Measurements from ENCODE around the gene FAM114A2.
A peak's percentile ranks its signal among the peaks of the same experiment; 100 is the strongest.
"Not testable (repeated sequence)": the region's sequence is repeated elsewhere in the genome, so short reads cannot be mapped to it uniquely, and the experiment has no call there.

FAM114A2 gene

DNA sequence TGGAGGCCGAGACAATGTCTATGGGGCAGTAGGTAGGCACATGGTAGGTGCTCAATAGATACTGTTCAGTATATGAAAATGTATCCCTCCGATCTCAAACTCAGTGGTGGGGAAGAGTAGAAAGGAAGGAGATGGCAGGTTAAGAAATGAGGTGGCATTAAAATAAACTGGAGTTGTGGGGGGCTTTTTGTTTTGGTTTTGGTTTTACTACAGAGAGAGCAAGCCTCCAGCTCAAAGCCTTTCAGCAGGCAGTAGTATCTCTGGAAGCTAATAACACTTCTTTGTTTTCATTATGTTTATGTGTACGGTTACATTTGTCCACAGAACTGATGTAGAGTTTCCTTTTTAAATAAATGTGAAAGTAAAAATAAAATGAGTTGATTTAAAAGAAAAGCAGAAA, 8.6 kb upstream of the FAM114A2 start:
- no peak for DNase-seq

DNA sequence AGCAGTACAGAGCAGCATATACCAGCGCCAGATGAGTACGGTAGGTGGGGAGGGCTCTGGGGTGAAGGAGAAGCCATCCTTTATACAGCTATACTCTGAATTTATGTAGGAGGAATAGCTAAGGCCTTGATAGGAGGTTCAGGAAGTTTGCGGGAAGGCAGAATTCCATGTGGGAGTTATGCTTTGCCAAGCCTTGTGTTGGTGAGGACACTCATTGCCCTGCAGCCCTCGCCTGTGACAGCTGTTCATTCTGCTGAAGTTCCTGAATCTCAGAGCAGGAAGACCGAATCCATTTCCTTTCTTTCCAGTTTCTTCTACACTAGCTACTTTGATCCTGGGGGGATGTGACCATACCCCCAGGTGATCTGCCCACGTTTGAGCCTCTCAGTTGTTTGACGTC, 7.8 kb upstream of the FAM114A2 start:
- DNase-seq, result no peak

DNA sequence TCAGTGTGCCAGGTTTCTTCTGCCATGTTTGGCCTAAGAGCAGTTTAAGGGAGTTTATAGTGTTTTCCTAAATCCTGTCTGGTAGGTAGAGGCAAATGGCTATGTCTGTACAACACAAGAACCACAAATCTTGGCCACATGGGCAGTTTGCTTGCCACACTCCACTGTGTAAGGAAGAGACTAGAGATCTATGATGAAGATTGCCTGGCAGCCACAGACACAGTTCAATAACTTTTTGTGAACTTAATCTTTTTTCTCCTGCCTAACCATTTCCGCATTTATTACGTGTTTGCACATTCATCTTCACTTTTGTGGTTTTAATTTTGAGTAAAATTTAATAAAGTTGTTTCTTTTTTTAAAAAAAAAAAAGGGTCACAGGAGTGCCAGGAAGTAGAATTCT, 5.9 kb upstream of the FAM114A2 start:
- DNase-seq, result no peak

DNA sequence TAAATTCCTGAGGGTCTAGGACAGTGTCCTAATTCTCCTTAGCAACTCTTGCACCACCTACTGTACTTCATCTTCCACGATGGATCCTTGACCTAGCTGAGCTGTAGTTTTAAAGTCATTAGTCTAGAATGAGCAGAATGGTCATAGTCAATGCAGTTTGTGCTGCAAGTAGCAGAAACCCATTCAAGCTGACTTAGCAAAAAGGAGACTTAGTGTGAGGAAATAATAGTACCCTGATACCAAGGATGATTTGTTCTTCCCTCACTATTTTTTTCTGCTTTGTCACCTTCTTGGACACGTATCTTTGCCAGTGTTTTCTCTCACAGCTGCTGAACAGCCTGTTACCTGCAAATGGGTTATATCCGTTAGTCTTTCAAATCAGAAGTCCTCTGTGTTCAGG, 5.4 kb upstream of the FAM114A2 start:
- DNase-seq, result no peak

DNA sequence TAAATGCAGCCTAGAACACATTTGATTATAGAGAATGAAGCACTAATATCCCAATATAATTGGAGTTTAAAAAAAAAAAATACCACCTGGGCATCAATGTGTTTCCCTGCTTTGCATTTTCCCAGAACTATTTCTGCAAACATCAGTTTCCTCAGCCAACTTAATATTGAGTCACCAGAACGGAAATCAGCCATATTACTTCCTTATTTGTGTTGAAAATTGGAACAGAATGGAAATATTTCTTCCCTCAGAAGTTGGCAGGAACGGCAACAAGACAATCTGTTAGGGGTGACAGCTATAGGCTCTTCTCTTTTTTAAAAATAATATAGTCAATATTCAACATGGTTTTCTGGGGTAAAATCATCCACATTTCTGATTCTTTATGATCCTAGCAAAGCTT, 4.1 kb upstream of the FAM114A2 start:
- DNase-seq, result no peak

DNA sequence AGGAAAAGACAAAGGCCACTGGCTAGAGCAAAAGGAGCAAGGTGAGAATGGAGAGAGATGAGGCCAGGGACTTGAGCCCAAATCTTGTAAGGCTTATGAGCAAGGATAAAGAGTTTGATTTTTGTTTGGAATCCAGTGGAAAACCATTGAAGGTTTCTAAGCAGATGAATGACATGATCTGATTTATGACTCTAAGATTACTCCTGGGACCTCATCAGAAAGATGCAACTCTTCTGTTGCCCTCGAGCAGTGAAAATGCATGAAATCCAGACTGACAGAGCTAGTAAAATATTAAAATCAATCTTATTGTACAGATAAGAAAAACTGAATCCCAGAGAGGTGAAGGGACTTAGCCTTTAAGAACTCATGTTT, 734 bp upstream of the FAM114A2 start:
- DNase-seq, result no peak

DNA sequence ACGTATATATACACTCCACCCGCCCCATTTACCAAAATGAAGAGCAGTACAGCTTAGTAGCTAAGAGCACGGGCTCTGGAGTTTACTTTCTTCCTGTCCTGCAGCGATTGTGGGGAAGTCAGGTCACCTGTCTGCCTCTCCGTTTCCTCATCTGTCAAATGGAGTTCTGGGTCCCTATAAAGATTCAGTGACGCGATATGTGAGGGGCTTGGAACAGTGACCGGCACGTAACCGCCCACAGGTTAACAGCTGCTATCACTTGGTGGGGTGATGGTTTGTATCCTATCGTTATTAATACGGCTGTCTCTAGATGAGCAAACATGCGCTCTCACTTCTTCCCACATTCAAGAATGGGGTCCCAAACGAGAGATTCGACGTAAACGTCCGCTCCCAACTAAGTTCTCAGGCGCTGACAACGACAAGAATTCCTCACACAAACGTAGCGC, 426 bp downstream of the FAM114A2 start:
- peak; percentile 25 for DNase-seq

DNA sequence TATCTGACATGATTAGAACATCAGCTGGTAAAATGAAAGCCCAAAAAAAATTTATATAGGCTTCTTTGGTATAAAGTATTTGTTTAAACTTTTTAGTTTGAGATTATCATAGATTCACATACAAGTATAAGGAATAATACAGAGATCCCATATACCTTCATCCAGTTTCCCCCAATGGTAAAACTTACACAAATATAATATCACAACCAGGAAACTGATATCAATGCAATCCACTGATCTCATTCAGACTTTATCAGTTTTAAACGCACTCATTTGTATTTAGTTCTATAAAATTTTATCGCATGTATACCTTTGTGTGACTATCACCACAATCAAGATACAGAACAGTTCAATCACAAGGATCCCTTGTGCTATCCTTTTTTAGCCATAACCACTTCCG, 3.8 kb downstream of the FAM114A2 start:
- no peak for DNase-seq

DNA sequence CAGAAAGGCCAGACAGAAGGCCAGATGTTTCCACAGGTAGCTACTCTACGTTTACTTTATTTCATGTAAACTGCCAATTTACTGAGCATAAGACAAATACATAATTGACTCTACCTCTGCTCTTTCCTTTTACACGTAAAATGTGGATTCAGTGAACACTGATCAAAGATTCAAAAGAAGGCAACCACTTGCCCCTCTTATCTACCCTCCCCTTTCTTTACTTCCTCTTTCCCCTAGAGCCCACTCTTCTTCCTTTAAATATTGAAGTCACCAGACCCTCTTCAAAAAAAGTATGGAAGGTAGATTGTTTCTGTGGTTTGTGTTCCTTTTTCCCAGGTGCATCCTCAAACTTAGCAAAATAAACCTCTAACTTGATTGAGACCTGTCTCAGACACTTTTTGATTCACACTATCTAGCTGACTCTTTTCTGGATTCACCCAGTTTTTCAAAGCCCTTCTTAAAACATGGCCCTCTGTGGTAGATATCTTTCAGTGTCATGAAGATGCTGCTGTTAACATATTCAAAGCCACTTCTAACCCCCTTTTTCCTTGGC, 6.7 kb downstream of the FAM114A2 start:
- no peak for DNase-seq

DNA sequence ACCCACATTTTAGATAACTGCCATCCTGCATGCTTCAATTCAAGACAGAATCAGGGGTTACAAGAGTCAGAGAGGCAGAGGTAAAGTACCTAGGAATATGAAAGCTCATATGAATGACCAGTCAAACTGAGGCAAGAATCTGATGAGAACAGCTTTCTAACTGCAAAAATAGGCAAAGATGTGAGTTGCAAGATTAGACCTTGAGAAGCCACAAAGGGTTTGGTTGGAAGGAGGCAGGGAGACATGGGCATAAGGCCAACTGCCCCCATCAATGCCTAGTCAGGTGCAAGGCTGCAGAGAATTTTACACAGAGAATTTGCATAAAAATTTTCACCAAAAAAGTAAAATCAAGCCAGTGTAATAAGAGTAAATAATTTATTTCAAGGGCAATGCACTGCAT, 12.8 kb downstream of the FAM114A2 start:
- DNase-seq, result no peak

DNA sequence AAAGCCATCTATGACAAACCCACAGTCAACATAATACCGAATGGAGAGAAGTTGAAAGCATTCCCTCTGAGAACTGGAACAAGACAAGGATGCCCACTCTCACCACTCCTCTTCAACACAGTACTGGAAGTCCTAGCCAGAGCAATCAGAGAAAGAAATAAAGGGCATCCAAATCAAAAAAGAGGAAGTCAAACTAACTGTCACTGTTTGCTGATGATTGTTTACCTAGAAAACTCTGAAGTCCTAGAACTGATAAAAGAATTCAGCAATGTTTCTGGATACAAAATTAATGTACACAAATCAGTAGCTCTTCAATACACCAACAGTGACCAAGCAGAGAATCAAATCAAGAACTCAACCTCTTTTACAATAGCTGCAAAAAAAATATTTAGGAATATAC, 19.8 kb downstream of the FAM114A2 start:
- not testable (repeated sequence) for DNase-seq

DNA sequence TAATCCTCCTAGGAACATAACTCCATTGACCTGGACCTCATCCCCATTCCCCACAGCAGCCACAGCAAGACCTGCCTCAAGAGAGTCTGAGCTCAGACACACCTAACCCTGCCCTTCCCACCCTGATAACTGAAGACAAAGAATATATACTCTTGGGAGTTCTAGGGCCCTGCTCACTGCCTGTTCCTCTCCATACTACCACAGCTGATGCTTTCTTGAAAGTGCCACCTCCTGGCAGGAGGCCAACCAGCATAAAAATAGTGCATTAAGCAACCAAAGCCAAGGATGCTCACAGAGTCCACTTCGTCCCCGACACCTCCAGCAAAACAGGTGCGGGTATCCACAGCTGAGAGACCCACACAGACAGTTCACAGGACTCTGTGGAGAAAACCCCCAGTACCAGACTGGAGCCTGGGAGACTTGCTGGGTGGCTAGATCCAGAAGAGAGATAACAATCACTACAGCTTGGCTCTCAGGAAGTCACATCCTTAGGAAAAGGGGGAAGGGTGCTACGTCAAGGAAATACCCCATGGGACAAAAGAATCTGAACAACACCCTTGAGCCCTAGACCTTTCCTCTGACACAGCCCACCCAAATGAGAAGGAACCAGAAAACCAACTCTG, 23.5 kb downstream of the FAM114A2 start:
- no peak for DNase-seq

DNA sequence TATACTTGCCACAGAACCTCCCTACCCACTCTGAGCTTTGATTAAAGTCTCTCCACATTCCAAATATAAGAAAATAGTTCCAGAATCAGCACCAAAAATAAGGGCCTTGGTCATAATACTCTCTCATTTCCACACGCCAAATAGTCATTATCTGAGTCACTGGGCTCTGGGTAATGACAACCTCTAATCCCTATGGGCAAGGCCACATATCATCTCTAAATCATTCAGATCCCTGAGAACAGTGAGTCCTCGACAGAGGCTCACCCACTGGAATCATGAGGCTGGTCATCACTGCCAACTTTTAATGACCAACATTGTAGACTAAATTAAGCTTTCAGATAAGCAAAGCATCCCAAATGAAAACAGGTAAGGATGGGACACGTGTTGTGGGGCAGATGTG, 28.1 kb downstream of the FAM114A2 start:
- DNase-seq, result no peak

DNA sequence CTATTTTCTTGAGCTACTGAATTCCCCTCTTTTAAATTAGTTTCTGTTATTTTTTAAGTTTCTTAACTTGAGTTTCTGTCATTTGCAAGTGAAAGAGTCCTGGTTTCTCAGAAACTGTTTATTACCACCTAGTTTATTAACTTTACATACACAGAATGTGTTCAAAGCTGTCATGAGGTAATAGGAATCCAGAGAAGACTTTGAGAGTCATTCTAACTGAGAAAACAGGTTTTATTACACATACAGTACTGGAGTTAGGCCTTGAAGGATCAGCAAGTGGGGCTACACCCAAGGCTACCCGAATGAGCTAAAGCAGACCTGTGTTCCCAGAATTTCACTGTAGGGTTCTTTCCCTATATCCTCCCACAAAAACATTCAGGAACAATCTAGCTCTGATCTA, 33.1 kb downstream of the FAM114A2 start:
- DNase-seq, result no peak

DNA sequence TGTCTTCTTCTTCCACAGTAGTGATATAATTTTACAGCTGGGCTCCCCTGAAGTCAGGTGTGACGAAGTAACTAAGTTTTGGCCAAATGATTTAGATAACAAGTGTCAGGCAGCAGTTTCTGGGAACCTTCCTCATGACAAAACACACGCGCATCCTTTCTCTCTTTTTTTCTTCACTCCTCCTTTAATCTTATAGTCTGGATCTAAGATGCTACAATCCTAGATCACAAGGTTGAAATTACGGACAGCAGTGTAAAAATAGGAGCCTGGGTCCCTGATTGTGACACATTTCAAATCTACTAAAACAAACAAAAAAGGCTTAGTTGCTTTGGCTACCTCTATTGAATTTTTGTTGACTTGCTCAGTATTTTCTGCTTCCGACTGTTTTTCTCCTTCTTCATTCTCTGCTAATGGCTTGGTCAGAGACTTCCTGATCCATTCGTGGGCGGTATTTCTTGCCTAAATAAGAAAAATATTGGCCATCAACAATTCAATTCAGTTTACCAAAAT, 36.1 kb downstream of the FAM114A2 start:
- DNase-seq, result no peak

DNA sequence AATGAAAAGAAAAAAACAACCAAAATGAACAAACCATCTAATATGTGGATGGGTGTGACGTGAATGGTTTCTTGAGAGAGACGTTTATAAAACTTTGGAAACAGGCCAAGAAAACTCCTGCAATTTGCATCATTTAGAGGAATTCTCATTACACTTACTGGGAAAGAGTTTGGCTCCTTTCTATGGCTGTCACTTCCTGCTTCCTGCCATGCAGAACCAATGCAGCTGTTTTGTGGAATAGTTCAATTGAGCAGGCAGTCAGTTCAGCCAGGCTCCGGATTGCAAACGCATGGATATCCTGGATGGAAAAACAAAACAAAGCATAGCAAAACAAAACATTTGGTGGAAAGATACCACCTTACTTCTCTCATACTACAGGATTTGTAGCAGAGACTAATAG, 36.6 kb downstream of the FAM114A2 start:
- DNase-seq, result no peak

DNA sequence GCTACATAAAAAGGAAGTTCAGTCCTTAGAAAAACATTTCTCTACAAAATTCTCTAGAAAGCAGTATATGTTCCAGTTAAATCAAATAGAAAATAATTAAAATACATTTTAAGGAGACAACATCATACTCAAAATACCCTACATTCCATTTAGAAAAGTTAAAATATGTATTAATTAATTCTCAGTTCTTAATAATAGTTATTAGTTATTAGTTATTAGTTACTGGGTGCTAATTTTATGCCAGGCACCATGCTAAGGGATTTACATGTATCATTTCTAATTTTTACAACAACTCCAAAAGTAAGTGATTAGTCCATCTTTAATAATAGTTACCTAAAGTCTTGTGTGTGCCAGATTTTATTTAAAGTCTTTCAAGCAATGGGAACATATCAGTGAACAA, 38.0 kb downstream of the FAM114A2 start:
- no peak for DNase-seq

DNA sequence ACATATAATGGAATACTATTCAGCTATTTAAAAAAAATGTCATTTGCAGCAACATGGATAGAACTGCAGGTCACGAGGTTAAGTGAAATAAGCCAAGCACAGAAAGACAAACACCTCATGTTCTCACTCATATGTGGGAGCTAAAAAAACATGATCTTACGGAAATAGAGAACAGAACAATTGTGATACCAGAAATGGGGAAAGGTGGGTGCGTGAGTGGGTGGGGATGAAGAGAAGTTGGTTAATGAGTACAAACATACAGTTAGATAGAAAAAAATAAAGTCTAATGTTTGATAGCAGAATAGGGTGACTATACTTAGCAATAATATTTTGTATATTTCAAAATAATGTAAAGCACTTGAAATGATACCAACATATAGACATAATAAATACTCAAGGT, 38.7 kb downstream of the FAM114A2 start:
- no peak for DNase-seq

DNA sequence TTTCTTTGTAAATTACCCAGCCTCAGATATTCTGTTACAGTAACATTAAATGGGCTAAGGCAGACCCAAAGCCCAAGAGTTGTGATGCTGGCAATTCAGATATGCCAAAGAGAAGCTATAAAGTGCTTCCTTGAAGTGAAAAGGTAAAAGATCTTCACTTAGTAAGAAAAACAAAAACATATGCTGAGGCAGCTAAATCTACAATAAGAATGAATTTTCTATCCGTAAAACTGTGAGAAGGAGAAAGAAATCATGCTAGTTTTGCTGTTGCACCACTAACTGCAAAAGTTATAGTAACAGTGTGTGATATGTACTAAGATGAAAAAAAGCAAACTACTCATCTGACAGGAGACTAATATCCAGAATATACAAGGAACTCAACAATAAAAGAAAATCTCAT, 39.9 kb downstream of the FAM114A2 start:
- no peak for DNase-seq

DNA sequence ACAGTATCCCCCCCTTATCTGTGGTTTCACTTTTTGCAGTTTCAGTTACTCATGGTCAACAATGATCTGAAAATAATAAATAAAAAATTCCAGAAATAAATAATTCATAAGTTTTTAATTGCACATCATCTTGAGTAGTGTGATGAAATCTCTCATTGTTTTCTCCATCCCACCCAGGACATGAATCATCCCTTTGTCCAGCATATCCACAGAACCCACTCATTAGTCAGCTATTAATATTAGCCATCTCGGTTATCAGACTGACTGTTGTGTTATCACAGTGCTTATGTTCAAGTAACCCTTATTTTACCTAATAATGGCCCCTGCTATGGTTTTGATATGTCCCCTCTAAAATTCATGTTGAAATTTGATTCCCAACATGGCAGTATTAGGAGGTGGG, 40.7 kb downstream of the FAM114A2 start:
- no peak for DNase-seq

DNA sequence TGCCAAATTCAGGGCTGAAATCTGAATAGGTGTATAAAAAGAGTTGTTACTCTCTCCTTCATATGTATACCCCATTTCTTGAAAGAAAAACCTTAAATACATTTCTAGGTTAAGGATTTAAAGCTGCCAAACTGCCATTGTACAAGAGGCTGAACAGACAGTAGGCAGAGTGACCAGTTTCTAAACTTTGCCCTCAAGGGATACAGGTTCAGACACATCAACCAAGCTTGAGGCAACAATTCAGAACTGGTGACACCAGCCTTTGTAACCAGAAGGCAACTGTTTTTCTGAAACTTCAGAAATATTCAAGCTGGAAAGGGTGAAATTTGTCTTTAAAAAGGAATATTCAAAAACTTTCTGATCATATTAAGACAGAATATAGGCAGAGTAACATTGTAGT, 47.5 kb downstream of the FAM114A2 start:
- no peak for DNase-seq

DNA sequence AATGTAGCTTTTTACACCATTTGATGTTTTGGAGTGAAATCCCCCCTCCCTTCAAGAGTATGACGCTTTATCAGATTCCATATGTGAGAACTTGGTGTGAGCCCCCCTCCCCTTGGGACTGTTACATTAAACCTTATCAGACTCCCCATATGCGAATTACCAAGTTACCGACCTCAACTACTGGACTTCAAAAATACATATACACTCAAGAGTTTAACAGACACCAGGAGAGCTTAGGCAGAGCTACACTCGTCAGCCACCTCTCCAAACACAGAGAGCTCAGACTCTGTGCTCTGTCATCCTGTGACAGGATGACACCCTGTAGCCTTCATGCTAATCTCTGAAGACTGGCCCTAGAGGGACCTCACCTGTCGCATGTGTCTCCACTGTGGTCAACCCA, 50.2 kb downstream of the FAM114A2 start:
- no peak for DNase-seq

DNA sequence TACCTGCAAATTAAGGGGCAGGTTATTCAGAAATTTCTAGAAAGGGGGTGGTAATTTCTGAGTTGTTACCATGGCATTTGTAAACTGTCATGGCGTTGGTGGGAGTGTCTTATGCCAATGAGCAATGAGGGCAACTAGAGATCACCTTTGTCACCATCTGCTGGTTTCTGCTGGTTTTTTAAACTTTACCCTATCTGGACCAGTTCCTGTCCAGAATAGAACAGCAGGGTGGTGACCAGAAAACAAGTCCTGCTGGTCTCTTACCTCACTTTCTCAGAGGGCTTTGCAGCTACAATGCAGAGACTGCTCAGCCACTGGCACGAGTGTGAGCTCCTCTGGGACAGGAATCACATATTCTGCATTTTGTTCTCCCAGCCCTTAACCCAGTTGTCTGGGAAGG, 51.4 kb downstream of the FAM114A2 start:
- no peak for DNase-seq

DNA sequence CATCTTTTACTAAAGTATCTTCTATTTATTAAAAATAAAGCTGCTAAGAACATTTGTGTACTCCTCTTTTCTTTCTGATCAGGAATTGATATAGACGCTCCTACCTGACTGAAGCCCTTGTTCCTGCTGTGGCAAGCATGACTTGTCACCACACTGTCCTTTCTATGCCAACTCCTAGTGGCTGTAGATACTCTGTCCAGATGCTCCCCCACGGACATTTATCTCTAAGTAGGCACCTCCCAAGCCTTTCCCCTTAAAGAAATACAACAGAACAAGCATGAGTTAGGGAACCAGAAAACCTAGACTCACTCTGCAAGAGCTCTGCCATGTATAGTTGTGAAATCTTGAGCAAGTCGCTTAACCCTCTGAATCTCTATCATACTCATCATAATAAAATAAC, 53.2 kb downstream of the FAM114A2 start:
- no peak for DNase-seq

DNA sequence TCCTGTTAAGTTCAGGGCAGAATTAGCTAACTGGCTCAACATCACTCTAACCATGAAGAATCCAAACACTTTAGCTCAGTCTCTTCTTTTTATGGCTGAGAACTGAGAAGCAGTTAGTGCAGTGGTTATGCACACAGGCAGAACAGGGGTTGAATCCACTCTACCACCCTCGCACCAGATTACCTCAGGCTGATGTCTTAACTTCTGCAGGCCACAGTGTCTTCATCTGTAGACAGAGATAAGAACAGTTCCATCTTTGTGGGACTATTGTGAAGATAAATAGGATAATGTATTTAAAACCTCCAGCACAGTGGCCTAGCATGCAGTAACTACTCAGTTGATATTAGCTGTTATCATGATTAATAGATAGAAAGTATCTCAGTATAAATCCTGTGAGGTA, 54.8 kb downstream of the FAM114A2 start:
- DNase-seq, result no peak

All from NCI-H345 (cell line).